Skeletal muscle cell (primary cell): ENCODE results near the gene PRPF19.

ENCODE experiments used
- DNase-seq: peaks from one replicate; pipeline ENCODE4 v3.0.0-alpha.2; 2010; ENCODE audit warnings: low read depth
- H3K4me3 ChIP-seq: 2 replicates; pipeline ENCODE4 v1.5.1; 2011; ENCODE audit warnings: low read depth, mild to moderate bottlenecking, control low read depth, low read length, moderate library complexity

The PRPF19 gene

GRCh38 chr11:60924906-60925853 lies 18.8 kb upstream of the PRPF19 start:
- H3K4me3 ChIP-seq = peak overlapping the region; percentile 82
- no peak for DNase-seq

- peak; percentile 8 for DNase-seq
- H3K4me3 ChIP-seq = peak within 1 kb of the TSS; percentile 82
These were observed 17.9 kb upstream of the PRPF19 start, which contains the start of gene TMEM132A for GRCh38 chr11:60924110-60924905. Gene TMEM132A (plus strand): TSS chr11:60924460. CDS start chr11:60924634, 174 bp downstream.

GRCh38 chr11:60923800-60924109 lies 17.4 kb upstream of the PRPF19 start:
- H3K4me3 ChIP-seq = peak overlapping the region; percentile 82
- DNase-seq = no peak

- no peak for DNase-seq
- H3K4me3 ChIP-seq = no peak overlapping the region
These were observed 16.9 kb upstream of the PRPF19 start for GRCh38 chr11:60923326-60923725.

GRCh38 chr11:60922906-60923305 lies 16.5 kb upstream of the PRPF19 start:
- H3K4me3 ChIP-seq = no peak overlapping the region

GRCh38 chr11:60921777-60922335 lies 15.5 kb upstream of the PRPF19 start:
- no peak overlapping the region for H3K4me3 ChIP-seq
- DNase-seq = no peak

More at GRCh38 chr11:60922906-60923305, 16.5 kb upstream of the PRPF19 start:
- no peak for DNase-seq

GRCh38 chr11:60921259-60921658 lies 14.9 kb upstream of the PRPF19 start:
- no peak overlapping the region for H3K4me3 ChIP-seq
- no peak for DNase-seq

- no peak overlapping the region for H3K4me3 ChIP-seq
- DNase-seq = no peak
These were observed 13.6 kb upstream of the PRPF19 start for GRCh38 chr11:60919956-60920355.

GRCh38 chr11:60919320-60919719 lies 12.9 kb upstream of the PRPF19 start:
- DNase-seq = no peak
- no peak overlapping the region for H3K4me3 ChIP-seq

- DNase-seq = no peak
- no peak overlapping the region for H3K4me3 ChIP-seq
These were observed 12.5 kb upstream of the PRPF19 start for GRCh38 chr11:60918939-60919265.

GRCh38 chr11:60918251-60918938 lies 12.0 kb upstream of the PRPF19 start:
- H3K4me3 ChIP-seq = no peak overlapping the region
- no peak for DNase-seq

- H3K4me3 ChIP-seq = no peak overlapping the region
- DNase-seq = no peak
These were observed 10.9 kb upstream of the PRPF19 start for GRCh38 chr11:60917267-60917666.

GRCh38 chr11:60916669-60917206 lies 10.4 kb upstream of the PRPF19 start:
- no peak overlapping the region for H3K4me3 ChIP-seq
- no peak for DNase-seq

- peak; percentile 6 for DNase-seq
- H3K4me3 ChIP-seq = peak overlapping the region; percentile 92
These were observed 9.0 kb upstream of the PRPF19 start for GRCh38 chr11:60915248-60915914.

GRCh38 chr11:60914633-60915247 lies 8.4 kb upstream of the PRPF19 start:
- H3K4me3 ChIP-seq = peak overlapping the region; percentile 92
- DNase-seq = peak; percentile 11

- H3K4me3 ChIP-seq = peak within 1 kb of the TSS; percentile 92
- peak; percentile 64 for DNase-seq
These were observed 7.6 kb upstream of the PRPF19 start, which contains the start of gene TMEM109 for GRCh38 chr11:60913793-60914632. Gene TMEM109 (plus strand): TSS chr11:60914158. CDS start chr11:60919694, 5,536 bp downstream.

- H3K4me3 ChIP-seq = no peak overlapping the region
- no peak for DNase-seq
These were observed 6.6 kb upstream of the PRPF19 start for GRCh38 chr11:60912851-60913528.
